ENCODE results near the gene PARD3. TPM values are rescaled to one million over a fixed set of nuclear protein-coding genes. Genes with fewer than 3 reads are reported as not detected.

Gene PARD3
- total and polyA plus RNA-seq, 5 donors, result 10.5 to 40.3 (median 27.8) TPM

DNA sequence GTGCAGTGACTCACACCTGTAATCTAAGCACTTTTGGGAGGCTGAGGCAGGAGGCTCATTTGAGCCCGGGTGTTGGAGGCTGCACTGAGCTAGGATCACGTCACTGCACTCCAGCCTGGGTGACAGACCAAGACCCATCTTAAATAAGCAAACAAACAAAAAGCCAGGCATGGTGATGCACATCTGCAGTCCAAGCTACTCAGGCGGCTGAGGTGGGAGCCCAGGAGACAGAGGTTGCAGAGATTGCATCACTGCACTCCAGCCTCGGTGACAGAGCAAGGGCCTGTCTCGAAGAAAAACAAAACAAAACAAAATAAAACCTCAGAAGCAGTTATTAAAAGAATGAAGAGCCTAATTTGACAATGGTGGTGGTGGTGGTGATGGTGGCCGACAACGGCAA is 132.5 kb downstream of the PARD3 start:
- ATAC-seq (no peak), DNase-seq (no peak)
- no peaks in the 10 kb centered on the region for H3K27me3 ChIP-seq (ENCODE audit: control insufficient read depth, insufficient read depth)
- no peaks in the 10 kb centered on the region for H3K9me3 ChIP-seq (ENCODE audit: control insufficient read depth, low read length)
- H3K4me1 ChIP-seq (ENCODE audit: control insufficient read depth, insufficient read depth, low read length), result peaks cover 2% of the 10 kb centered on the region
- intact Hi-C loops (cut with DNase I), result no loop called here
- 95% methylated on average over 7 of the region's 7 CpGs for WGBS
- H3K27ac ChIP-seq (ENCODE audit: low read length), result no peak overlapping the region
- H3K4me3 ChIP-seq (ENCODE audit: low read length), result no peak overlapping the region

DNA sequence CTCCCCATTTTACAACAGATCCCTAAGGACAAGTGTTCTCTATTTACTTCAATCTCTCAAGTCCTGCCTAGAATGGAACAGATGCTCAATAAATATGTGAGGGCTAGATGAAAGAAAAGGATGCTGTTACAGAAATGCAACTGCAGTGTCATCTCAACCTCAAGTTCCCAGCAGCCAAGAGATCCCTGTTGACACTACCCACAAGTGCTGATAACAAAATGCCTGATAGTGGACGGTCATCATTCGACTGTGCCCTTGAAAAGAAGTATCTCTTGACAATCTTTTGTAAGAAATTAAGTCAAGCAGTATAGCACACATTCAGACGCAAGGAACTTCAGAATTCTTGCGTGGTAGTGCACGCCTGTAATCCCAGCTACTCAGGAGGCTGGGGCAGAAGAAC is 133.2 kb downstream of the PARD3 start:
- ATAC-seq, result no peak
- H3K27me3 ChIP-seq (ENCODE audit: control insufficient read depth, insufficient read depth), result no peaks in the 10 kb centered on the region
- H3K9me3 ChIP-seq (ENCODE audit: control insufficient read depth, low read length), result no peaks in the 10 kb centered on the region
- peaks cover 2% of the 10 kb centered on the region for H3K4me1 ChIP-seq (ENCODE audit: control insufficient read depth, insufficient read depth, low read length)
- no peak for DNase-seq
- WGBS, result 72% methylated on average over 5 of the region's 5 CpGs
- H3K4me3 ChIP-seq (ENCODE audit: low read length), result no peak overlapping the region
- H3K27ac ChIP-seq (ENCODE audit: low read length), result no peak overlapping the region
- intact Hi-C loops (cut with DNase I), result no loop called here

DNA sequence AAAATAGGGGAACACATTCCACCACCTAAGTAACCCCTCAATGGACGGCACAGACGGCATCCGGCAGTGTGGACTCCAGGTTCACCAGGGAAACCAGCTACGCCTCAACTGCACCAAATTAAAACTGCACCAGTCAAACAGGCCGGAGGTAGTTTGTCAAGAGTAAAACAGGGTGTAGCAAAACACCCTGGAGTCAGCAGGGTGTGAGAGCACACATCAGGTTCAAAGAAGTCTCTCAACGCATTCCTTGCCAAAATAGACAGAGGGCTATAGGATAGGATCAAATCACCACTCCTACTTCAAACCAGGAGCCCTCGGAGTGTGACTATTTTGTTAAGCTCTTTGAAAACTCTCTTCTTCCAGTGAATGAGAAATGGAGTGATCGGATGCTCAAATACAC is 135.9 kb downstream of the PARD3 start:
- H3K4me1 ChIP-seq (ENCODE audit: control insufficient read depth, insufficient read depth, low read length), result peaks cover 5% of the 10 kb centered on the region
- ATAC-seq (no peak), DNase-seq (no peak)
- WGBS, result 88% methylated on average over 8 of the region's 8 CpGs
- H3K27ac ChIP-seq (ENCODE audit: low read length), result no peak overlapping the region
- H3K27me3 ChIP-seq (ENCODE audit: control insufficient read depth, insufficient read depth), result no peaks in the 10 kb centered on the region
- no peak overlapping the region for H3K4me3 ChIP-seq (ENCODE audit: low read length)
- H3K9me3 ChIP-seq (ENCODE audit: control insufficient read depth, low read length), result no peaks in the 10 kb centered on the region
- intact Hi-C loops (cut with DNase I), result no loop called here

DNA sequence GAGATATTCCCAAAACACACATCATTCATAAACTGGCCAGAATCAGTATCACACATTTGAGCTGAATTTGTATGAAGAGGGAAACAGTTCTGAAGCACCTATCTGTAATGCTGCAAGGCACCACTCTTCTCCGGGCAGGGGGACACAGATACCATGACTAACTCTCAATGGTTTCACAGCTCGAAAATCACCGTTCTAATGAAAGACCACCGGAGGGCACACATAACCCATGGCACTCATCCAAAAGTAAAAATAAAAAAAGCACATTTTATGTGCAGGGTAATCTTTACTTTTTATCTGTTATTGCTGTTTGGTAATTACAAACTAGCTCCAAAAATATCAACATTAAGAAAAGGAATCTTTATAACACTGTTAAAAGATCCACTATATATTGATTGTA is 137.5 kb downstream of the PARD3 start:
- Histone ChIP-seq H3K9me3 (ENCODE audit: control insufficient read depth, low read length) (no peaks in the 10 kb centered on the region), H3K4me3 (ENCODE audit: low read length) (no peak overlapping the region), H3K27me3 (ENCODE audit: control insufficient read depth, insufficient read depth) (no peaks in the 10 kb centered on the region), H3K27ac (ENCODE audit: low read length) (no peak overlapping the region), H3K4me1 (ENCODE audit: control insufficient read depth, insufficient read depth, low read length) (peaks cover 5% of the 10 kb centered on the region)
- intact Hi-C loops (cut with DNase I), result no loop called here
- DNase-seq, result no peak
- no peak for ATAC-seq
- 74% methylated on average over 4 of the region's 4 CpGs for WGBS

DNA sequence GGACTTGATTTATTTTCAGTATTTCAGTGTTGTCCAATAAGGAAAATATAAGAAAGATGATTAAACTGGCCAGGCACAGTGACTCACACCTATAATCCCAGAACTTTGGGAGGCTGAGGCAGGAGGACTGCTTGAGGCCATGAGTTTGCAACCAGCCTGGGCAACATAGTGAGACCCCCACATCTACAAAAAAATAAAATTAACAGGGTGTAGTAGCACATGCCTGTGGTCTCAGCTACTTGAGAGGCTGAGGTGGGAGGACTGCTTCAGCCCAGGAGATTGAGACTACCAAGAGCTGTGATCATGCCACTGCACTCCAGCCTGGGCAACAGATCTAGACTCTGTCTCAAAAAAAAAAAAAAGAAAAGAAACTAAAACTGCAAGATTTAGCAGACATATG is 138.0 kb downstream of the PARD3 start:
- DNase-seq, result no peak
- no peak for ATAC-seq
- Histone ChIP-seq H3K4me1 (ENCODE audit: control insufficient read depth, insufficient read depth, low read length) (peaks cover 5% of the 10 kb centered on the region), H3K9me3 (ENCODE audit: control insufficient read depth, low read length) (no peaks in the 10 kb centered on the region), H3K4me3 (ENCODE audit: low read length) (no peak overlapping the region), H3K27ac (ENCODE audit: low read length) (no peak overlapping the region), H3K27me3 (ENCODE audit: control insufficient read depth, insufficient read depth) (no peaks in the 10 kb centered on the region)
- intact Hi-C loops (cut with DNase I), result no loop called here

DNA sequence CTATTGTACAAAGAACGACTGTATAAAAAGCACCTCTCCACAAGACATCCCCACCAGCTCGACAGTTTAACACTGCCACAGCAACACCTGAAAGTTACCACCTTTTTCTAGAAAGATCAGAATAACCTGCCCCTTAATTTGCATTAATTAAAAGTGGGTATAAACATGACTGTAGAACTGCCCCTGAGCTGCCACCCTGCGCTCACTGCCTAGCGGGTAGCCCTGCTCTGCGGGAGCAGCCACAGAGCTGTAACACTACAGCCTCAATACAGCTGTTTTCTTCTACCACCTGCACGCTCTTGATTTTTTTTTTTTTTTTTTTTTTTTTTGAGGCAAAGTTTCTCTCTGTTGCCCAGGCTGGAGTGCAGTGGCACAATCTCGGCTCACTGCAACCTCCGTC is 140.9 kb downstream of the PARD3 start:
- ATAC-seq (no peak), DNase-seq (no peak)
- WGBS, result 89% methylated on average over 8 of the region's 8 CpGs
- Histone ChIP-seq H3K27ac (ENCODE audit: low read length) (no peak overlapping the region), H3K4me1 (ENCODE audit: control insufficient read depth, insufficient read depth, low read length) (peaks cover 4% of the 10 kb centered on the region), H3K4me3 (ENCODE audit: low read length) (no peak overlapping the region), H3K9me3 (ENCODE audit: control insufficient read depth, low read length) (no peaks in the 10 kb centered on the region), H3K27me3 (ENCODE audit: control insufficient read depth, insufficient read depth) (no peaks in the 10 kb centered on the region)
- intact Hi-C loops (cut with DNase I), result loop anchor here in 1 of 4 donors (2.0 kb wide), 1 partner anchor 39 kb away; no protein-coding TSS in a partner anchor

DNA sequence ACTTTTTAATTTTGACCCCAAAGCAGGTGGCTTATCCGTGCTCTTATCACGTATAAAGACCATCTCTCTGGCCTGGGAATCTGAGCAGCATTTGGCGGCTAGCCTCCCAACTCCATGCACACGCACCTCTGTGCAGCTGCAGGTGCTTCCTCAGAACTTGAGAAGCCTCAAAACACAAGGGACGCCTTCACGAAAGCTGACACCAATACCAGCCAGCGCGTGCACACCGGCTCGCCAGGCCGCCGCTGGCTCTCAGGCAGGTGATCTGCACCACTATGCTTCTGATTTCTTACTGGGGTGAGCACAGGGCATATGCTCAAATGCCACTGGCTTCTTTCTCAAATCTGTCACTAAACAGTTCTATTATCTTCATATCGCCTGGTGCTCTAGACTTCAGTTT is 145.0 kb downstream of the PARD3 start:
- Histone ChIP-seq H3K9me3 (ENCODE audit: control insufficient read depth, low read length) (no peaks in the 10 kb centered on the region), H3K4me3 (ENCODE audit: low read length) (no peak overlapping the region), H3K27ac (ENCODE audit: low read length) (no peak overlapping the region), H3K27me3 (ENCODE audit: control insufficient read depth, insufficient read depth) (no peaks in the 10 kb centered on the region), H3K4me1 (ENCODE audit: control insufficient read depth, insufficient read depth, low read length) (no peaks in the 10 kb centered on the region)
- ATAC-seq, result no peak
- DNase-seq, result no peak
- intact Hi-C loops (cut with DNase I), result no loop called here
- WGBS, result 90% methylated on average over 13 of the region's 13 CpGs

DNA sequence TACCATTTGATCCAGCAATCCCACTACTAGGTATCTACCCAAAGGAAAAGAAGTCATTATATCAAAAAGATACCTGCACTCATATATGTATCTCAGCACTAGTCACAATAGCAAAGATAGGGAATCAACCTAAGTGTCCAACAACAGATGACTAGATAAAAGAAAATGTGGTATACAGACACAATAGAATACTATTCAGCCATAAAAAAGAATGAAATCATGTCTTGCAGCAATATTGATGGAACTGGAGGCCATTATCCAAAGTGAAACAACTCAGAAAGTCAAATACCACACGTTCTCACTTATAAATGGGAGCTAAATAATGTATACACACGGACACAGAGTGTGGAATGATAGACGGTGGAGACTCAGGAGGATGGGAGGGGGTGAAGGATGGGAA is 146.0 kb downstream of the PARD3 start:
- Histone ChIP-seq H3K27me3 (ENCODE audit: control insufficient read depth, insufficient read depth) (no peaks in the 10 kb centered on the region), H3K4me3 (ENCODE audit: low read length) (no peak overlapping the region), H3K4me1 (ENCODE audit: control insufficient read depth, insufficient read depth, low read length) (no peaks in the 10 kb centered on the region), H3K9me3 (ENCODE audit: control insufficient read depth, low read length) (no peaks in the 10 kb centered on the region), H3K27ac (ENCODE audit: low read length) (no peak overlapping the region)
- intact Hi-C loops (cut with DNase I), result loop anchor here in 2 of 4 donors (10.0 kb wide), 1 partner anchor 146 kb away; the partner anchor contains the start of gene PARD3 (in 2 of the 2)
- 94% methylated on average over 3 of the region's 3 CpGs for WGBS
- DNase-seq (no peak), ATAC-seq (no peak)

DNA sequence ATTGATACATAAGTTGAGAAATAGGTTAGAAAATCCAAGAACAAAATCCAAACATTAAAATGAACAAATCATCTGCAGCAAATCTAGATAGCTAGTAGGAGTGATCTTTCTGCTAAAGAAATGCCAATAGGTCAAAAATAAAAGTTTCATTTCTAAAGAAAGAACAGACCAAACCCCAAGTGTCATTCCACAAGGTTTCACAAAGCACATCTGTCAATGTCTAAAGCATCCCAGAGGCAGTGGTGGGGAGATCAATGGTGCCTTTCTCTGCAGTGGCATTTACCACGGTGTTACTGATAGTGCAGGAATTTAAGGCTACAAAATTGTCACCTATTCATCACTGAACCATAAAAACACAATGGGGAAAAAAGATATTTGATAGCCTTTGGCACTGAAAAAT is 147.9 kb downstream of the PARD3 start:
- intact Hi-C loops (cut with DNase I), result loop anchor here in 2 of 4 donors (10.0 kb wide), 1 partner anchor 148 kb away; the partner anchor contains the start of gene PARD3 (in 2 of the 2)
- H3K27ac ChIP-seq (ENCODE audit: low read length), result no peak overlapping the region
- ATAC-seq (no peak), DNase-seq (no peak)
- no peaks in the 10 kb centered on the region for H3K4me1 ChIP-seq (ENCODE audit: control insufficient read depth, insufficient read depth, low read length)
- H3K27me3 ChIP-seq (ENCODE audit: control insufficient read depth, insufficient read depth), result no peaks in the 10 kb centered on the region
- no peaks in the 10 kb centered on the region for H3K9me3 ChIP-seq (ENCODE audit: control insufficient read depth, low read length)
- 37% methylated on average over 1 of the region's 1 CpG for WGBS
- H3K4me3 ChIP-seq (ENCODE audit: low read length), result no peak overlapping the region

DNA sequence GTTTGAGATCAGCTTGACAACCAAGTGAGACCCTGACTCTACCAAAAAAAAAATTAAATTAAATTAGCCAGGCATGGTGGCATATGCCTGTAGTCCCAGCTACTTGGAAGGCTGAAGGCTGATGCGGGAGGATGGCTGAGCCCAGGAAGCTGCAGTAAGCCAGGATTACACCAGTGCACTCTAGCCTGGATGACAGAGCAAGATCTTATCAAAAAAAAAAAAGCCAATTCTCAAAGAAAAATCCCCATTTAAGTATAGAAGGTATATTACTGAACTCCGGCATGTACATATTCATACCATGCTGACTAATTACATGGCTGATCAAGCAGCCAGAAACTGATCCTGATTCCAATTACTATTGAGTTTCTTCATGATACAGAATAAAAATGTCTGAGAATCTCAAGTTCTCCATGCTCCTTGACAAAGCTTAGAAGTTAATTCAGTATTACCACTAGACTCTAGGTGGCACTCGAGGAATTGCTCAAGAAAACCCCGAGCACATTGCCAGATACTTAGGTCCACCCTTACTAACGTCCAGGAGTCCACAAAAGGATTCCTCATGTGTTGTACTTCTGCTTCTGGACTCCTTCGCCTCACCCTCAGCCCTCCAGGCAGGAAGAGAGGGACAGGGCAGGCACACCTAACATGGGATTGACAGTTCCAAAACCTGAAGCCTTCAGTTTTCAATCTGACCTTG is 148.9 kb downstream of the PARD3 start:
- intact Hi-C loops (cut with DNase I), result loop anchor here in 2 of 4 donors (10.0 kb wide), 1 partner anchor 149 kb away; the partner anchor contains the start of gene PARD3 (in 2 of the 2)
- no peak overlapping the region for H3K4me3 ChIP-seq (ENCODE audit: low read length)
- no peaks in the 10 kb centered on the region for H3K27me3 ChIP-seq (ENCODE audit: control insufficient read depth, insufficient read depth)
- H3K4me1 ChIP-seq (ENCODE audit: control insufficient read depth, insufficient read depth, low read length), result peaks cover 2% of the 10 kb centered on the region
- ATAC-seq (peak; percentile 84 to 89), DNase-seq (no peak)
- no peaks in the 10 kb centered on the region for H3K9me3 ChIP-seq (ENCODE audit: control insufficient read depth, low read length)
- WGBS, result 35% methylated on average over 6 of the region's 6 CpGs
- H3K27ac ChIP-seq (ENCODE audit: low read length), result no peak overlapping the region

DNA sequence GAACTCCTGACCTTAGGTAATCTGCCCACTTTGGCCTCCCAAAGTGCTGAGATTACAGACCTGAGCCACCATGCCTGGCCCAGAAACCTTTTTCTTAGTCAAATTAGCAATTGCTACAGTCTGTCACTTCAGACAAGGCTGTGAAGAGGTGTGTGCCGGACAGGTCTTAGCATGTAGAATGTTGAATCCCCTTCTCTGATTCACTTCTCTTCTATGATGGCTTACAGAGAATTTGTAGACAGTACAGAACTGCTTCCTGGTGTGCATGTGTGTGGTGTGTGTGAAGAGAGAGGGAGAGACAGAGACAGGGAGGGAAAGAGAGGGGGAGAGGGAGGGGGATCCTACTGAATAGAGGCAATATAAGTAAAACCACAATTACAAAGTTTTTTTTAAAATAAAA is 150.4 kb downstream of the PARD3 start:
- Histone ChIP-seq H3K27ac (ENCODE audit: low read length) (no peak overlapping the region), H3K4me3 (ENCODE audit: low read length) (no peak overlapping the region), H3K4me1 (ENCODE audit: control insufficient read depth, insufficient read depth, low read length) (peaks cover 2% of the 10 kb centered on the region), H3K27me3 (ENCODE audit: control insufficient read depth, insufficient read depth) (no peaks in the 10 kb centered on the region), H3K9me3 (ENCODE audit: control insufficient read depth, low read length) (no peaks in the 10 kb centered on the region)
- DNase-seq (no peak), ATAC-seq (no peak)
- WGBS, result 100% methylated on average over 1 of the region's 1 CpG
- intact Hi-C loops (cut with DNase I), result loop anchor here in 2 of 4 donors (10.0 kb wide), 1 partner anchor 150 kb away; the partner anchor contains the start of gene PARD3 (in 2 of the 2)
